Liver (tissue), 9 donors: Measurements from ENCODE around the gene FRMD4B. TPM values are rescaled to one million over a fixed set of nuclear protein-coding genes. Genes with fewer than 3 reads are reported as not detected.
A peak's percentile ranks its signal among the peaks of the same experiment; 100 is the strongest.

Experiments
- DNase-seq: peaks from one replicate; pipeline ENCODE4 v3.0.0-alpha.2; 2017; ENCODE audit warnings: low spot score
- H3K27ac ChIP-seq, 2 donors: one replicate each; pipeline ENCODE4 v1.7.0; 2013; ENCODE audit warnings: inconsistent platforms in 2 of 2, low read length in 2 of 2, control low read depth in 1 of 2, low read depth in 1 of 2, mild to moderate bottlenecking in 1 of 2
- H3K27me3 ChIP-seq, 4 donors: one replicate each; pipeline versions ENCODE4 v1.6.1 to v1.7.0; 2013; ENCODE audit warnings: low read length in 3 of 4, inconsistent platforms in 1 of 4, mild to moderate bottlenecking in 1 of 4, moderate library complexity in 1 of 4; ENCODE audit not compliant: control insufficient read depth in 4 of 4, insufficient read depth in 4 of 4
- H3K36me3 ChIP-seq, 4 donors: one replicate each; pipeline versions ENCODE4 v1.6.1 to v1.7.0; 2013; ENCODE audit warnings: low read length in 3 of 4, mild to moderate bottlenecking in 3 of 4, low read depth in 1 of 4, moderate library complexity in 1 of 4; ENCODE audit not compliant: control insufficient read depth in 4 of 4, insufficient read depth in 3 of 4
- H3K4me1 ChIP-seq, 4 donors: one replicate each; pipeline versions ENCODE4 v1.6.1 to v1.7.0; 2013; ENCODE audit warnings: low read length in 3 of 4, mild to moderate bottlenecking in 3 of 4, moderate library complexity in 1 of 4; ENCODE audit not compliant: control insufficient read depth in 4 of 4, insufficient read depth in 4 of 4
- H3K4me3 ChIP-seq, 3 donors: one replicate each; pipeline versions ENCODE4 v1.6.1 to v1.7.0; 2013; ENCODE audit warnings: low read length in 3 of 3, control low read depth in 1 of 3, low read depth in 1 of 3, mild to moderate bottlenecking in 1 of 3
- H3K9ac ChIP-seq, 2 donors: one replicate each; pipeline ENCODE4 v1.7.0; 2013; ENCODE audit warnings: low read length in 2 of 2, mild to moderate bottlenecking in 2 of 2, moderate library complexity in 2 of 2, control low read depth in 1 of 2, low read depth in 1 of 2
- H3K9me3 ChIP-seq, 4 donors: one replicate each; pipeline versions ENCODE4 v1.6.1 to v1.7.0; 2013; ENCODE audit warnings: low read length in 3 of 4; ENCODE audit not compliant: control insufficient read depth in 4 of 4
- EGR1 ChIP-seq, 2 donors: IDR thresholded peaks; 2 replicates each; pipeline ENCODE4 v1.6.1; 2016 to 2018; ENCODE audit warnings: antibody characterized with exemption in 2 of 2, low read depth in 2 of 2
- FOXA1 ChIP-seq: IDR thresholded peaks from 2 replicates; pipeline ENCODE4 v1.6.1; 2016; ENCODE audit warnings: antibody characterized with exemption
- FOXA2 ChIP-seq: IDR thresholded peaks from 2 replicates; pipeline ENCODE4 v1.6.1; 2016; ENCODE audit warnings: antibody characterized with exemption
- GABPA ChIP-seq, 2 donors: IDR thresholded peaks in 1 of 2; conservative IDR thresholded peaks in 1 of 2; 2 replicates each; pipeline ENCODE4 v1.6.1; 2016; ENCODE audit warnings: antibody characterized with exemption in 2 of 2, mild to moderate bottlenecking in 1 of 2, moderate library complexity in 1 of 2
- HNF4A ChIP-seq, 2 donors: conservative IDR thresholded peaks; 2 replicates each; pipeline ENCODE4 v1.6.1; 2016; ENCODE audit warnings: antibody characterized with exemption in 2 of 2, mild to moderate bottlenecking in 2 of 2
- HNF4G ChIP-seq: IDR thresholded peaks from 2 replicates; pipeline ENCODE4 v1.6.1; 2016; ENCODE audit warnings: antibody characterized with exemption
- JUND ChIP-seq, 2 donors: IDR thresholded peaks; 2 replicates each; pipeline ENCODE4 v1.6.1; 2016; ENCODE audit warnings: antibody characterized with exemption in 2 of 2
- RAD21 ChIP-seq, 2 donors: IDR thresholded peaks; 2 replicates each; pipeline ENCODE4 v1.6.1; 2016; ENCODE audit warnings: antibody characterized with exemption in 2 of 2, mild to moderate bottlenecking in 2 of 2
- RXRA ChIP-seq, 2 donors: IDR thresholded peaks; 2 replicates each; pipeline ENCODE4 v1.6.1; 2017 to 2018; ENCODE audit warnings: antibody characterized with exemption in 2 of 2, mild to moderate bottlenecking in 1 of 2
- SP1 ChIP-seq: IDR thresholded peaks from 2 replicates; pipeline ENCODE4 v1.6.1; 2018; ENCODE audit warnings: antibody characterized with exemption, mild to moderate bottlenecking
- TAF1 ChIP-seq: conservative IDR thresholded peaks from 2 replicates; pipeline ENCODE4 v1.6.1; 2016; ENCODE audit warnings: antibody characterized with exemption, mild to moderate bottlenecking
- WGBS: extraction: QIAGEN DNeasy Blood & Tissue Kit; methylation state at CpG from one replicate; pipeline ENCODE4 v1.1.7; 2013; 5-methylcytosine and 5-hydroxymethylcytosine counted together
- polyA plus RNA-seq, 2 donors: library from polyadenylated mRNA; stranded (reverse) in 1 of 2; unstranded in 1 of 2; fragments of 200-250 nt in 1 of 2; fragments of >200 nt in 1 of 2; fragmentation: Nextera tagmentation in 1 of 2; extraction: Ambion mirVana in 1 of 2; gene quantifications; one replicate each; pipeline versions ENCODE4 v1.2.1 to v1.2.3, GENCODE V29; 2013 to 2015
- total RNA-seq, 2 donors: library from RNA; depleted of rRNA; stranded (reverse); fragments of >200 nt; gene quantifications; one replicate each; pipeline ENCODE4 v1.2.3, GENCODE V29; 2014
- TF ChIP-seq, protein P1 (sequence below): IDR thresholded peaks from 2 replicates; pipeline ENCODE4 v1.6.1; 2016; ENCODE audit warnings: antibody characterized with exemption, mild to moderate bottlenecking
- TF ChIP-seq, protein P2 (sequence below): IDR thresholded peaks from 2 replicates; pipeline ENCODE4 v1.6.1; 2016; ENCODE audit warnings: antibody characterized with exemption
- TF ChIP-seq, protein P3 (sequence below): fragments of 150-350 bp; IDR thresholded peaks from 2 replicates; pipeline ENCODE4 v1.5.1; 2017; ENCODE audit warnings: improper control_type of control experiment, low read depth, low read length; ENCODE audit not compliant: missing input control
- TF ChIP-seq, protein P4 (sequence below): IDR thresholded peaks from 2 replicates; pipeline ENCODE4 v1.6.1; 2016; ENCODE audit warnings: antibody characterized with exemption
- donor health status: healthy.
- donor health status: healthy.
- donor health status: healthy.
- donor health status: healthy.
- donor health status: healthy.

The FRMD4B gene
- total and polyA plus RNA-seq, 4 donors, result 7.3 to 22.6 (median 15.0) TPM

DNA sequence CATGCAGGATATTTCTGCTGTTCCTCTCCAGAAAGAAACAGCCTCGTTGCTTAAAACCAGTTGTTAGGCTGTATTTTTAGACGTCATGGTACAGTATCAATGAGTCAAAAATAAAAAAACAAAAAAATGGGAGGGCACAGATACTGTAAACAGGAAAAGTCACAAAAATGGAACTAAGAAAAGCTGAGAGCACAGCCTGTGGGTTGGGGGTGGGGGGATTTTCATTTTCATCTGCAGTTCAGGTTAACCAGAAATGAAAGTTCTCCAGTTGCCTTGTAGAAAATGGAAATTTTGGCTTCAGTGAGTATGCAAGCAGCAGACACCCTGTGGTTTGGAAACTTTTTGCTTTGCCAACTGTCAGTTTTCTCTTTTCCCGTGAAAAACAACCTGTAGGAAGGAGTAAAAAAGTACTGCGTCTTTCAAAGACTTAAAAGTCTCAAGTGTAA lies 59.0 kb downstream of the FRMD4B start:
- H3K4me1 ChIP-seq, result peaks cover 0 to 5% (median 1%) of the 10 kb centered on the region in 4 donors

DNA sequence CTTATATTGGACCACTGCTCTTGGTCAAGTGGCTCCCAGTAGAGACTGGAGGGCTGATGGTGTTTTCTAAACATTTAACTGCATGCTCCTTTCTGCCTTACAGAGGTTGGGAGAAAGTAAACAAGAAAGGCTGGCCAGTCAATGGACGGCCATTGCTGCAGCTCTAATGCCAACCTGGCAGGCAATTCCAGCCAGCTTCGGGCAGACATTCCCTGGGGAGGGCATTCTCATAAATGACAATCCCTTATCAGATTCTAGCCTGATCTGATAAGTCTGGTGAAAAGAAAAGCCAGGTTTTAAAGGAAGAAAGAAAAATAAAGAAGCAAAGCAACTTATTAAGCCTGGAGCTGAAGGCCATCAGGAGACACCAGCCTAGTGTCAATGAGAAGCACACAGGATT lies 60.7 kb downstream of the FRMD4B start:
- Histone ChIP-seq H3K4me1 (peaks cover 0 to 5% (median 1%) of the 10 kb centered on the region in 4 donors), H3K9ac (no peak overlapping the region), H3K27ac (no peak overlapping the region), H3K4me3 (no peak overlapping the region), H3K27me3 (no peaks in the 10 kb centered on the region), H3K36me3 (no peaks in the 10 kb centered on the region), H3K9me3 (no peaks in the 10 kb centered on the region)
- no peak for DNase-seq
- 73% methylated on average over 2 of the region's 2 CpGs for WGBS
- TF ChIP-seq, protein P1, sequence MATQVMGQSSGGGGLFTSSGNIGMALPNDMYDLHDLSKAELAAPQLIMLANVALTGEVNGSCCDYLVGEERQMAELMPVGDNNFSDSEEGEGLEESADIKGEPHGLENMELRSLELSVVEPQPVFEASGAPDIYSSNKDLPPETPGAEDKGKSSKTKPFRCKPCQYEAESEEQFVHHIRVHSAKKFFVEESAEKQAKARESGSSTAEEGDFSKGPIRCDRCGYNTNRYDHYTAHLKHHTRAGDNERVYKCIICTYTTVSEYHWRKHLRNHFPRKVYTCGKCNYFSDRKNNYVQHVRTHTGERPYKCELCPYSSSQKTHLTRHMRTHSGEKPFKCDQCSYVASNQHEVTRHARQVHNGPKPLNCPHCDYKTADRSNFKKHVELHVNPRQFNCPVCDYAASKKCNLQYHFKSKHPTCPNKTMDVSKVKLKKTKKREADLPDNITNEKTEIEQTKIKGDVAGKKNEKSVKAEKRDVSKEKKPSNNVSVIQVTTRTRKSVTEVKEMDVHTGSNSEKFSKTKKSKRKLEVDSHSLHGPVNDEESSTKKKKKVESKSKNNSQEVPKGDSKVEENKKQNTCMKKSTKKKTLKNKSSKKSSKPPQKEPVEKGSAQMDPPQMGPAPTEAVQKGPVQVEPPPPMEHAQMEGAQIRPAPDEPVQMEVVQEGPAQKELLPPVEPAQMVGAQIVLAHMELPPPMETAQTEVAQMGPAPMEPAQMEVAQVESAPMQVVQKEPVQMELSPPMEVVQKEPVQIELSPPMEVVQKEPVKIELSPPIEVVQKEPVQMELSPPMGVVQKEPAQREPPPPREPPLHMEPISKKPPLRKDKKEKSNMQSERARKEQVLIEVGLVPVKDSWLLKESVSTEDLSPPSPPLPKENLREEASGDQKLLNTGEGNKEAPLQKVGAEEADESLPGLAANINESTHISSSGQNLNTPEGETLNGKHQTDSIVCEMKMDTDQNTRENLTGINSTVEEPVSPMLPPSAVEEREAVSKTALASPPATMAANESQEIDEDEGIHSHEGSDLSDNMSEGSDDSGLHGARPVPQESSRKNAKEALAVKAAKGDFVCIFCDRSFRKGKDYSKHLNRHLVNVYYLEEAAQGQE, result no peak
- TF ChIP-seq SP1 (no peak), RXRA (IDR thresholded peaks at IDR 0.05) (no peak), EGR1 (IDR thresholded peaks at IDR 0.05; ENCODE audit: low read depth in 2 of 2) (no peak), FOXA1 (no peak), GABPA (IDR thresholded peaks at IDR 0.05 in 1 of 2, conservative IDR thresholded peaks at IDR 0.05 in 1 of 2) (no peak), HNF4A (conservative IDR thresholded peaks at IDR 0.05) (no peak), FOXA2 (no peak), RAD21 (IDR thresholded peaks at IDR 0.05) (no peak), JUND (IDR thresholded peaks at IDR 0.05) (no peak), TAF1 (no peak)
- TF ChIP-seq, protein P2, sequence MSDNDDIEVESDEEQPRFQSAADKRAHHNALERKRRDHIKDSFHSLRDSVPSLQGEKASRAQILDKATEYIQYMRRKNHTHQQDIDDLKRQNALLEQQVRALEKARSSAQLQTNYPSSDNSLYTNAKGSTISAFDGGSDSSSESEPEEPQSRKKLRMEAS, result no peak

More for the DNA sequence above, 59.0 kb downstream of the FRMD4B start:
- Histone ChIP-seq H3K9ac (peak overlapping the region in 1 of 2 donors; percentile 27), H3K27me3 (no peaks in the 10 kb centered on the region), H3K9me3 (no peaks in the 10 kb centered on the region), H3K36me3 (no peaks in the 10 kb centered on the region), H3K27ac (peak overlapping the region in 1 of 2 donors; percentile 66), H3K4me3 (no peak overlapping the region)
- no peak for DNase-seq
- 58% methylated on average over 4 of the region's 4 CpGs for WGBS
- no peak for TF ChIP-seq EGR1 (IDR thresholded peaks at IDR 0.05; ENCODE audit: low read depth in 2 of 2)
- TF ChIP-seq, protein P2, result no peak
- no peak for TF ChIP-seq HNF4G
- TF ChIP-seq, protein P3, sequence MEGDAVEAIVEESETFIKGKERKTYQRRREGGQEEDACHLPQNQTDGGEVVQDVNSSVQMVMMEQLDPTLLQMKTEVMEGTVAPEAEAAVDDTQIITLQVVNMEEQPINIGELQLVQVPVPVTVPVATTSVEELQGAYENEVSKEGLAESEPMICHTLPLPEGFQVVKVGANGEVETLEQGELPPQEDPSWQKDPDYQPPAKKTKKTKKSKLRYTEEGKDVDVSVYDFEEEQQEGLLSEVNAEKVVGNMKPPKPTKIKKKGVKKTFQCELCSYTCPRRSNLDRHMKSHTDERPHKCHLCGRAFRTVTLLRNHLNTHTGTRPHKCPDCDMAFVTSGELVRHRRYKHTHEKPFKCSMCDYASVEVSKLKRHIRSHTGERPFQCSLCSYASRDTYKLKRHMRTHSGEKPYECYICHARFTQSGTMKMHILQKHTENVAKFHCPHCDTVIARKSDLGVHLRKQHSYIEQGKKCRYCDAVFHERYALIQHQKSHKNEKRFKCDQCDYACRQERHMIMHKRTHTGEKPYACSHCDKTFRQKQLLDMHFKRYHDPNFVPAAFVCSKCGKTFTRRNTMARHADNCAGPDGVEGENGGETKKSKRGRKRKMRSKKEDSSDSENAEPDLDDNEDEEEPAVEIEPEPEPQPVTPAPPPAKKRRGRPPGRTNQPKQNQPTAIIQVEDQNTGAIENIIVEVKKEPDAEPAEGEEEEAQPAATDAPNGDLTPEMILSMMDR, result no peak
- no peak for TF ChIP-seq GABPA (IDR thresholded peaks at IDR 0.05 in 1 of 2, conservative IDR thresholded peaks at IDR 0.05 in 1 of 2)
- no peak for TF ChIP-seq RAD21 (IDR thresholded peaks at IDR 0.05)
- TF ChIP-seq, protein P4, sequence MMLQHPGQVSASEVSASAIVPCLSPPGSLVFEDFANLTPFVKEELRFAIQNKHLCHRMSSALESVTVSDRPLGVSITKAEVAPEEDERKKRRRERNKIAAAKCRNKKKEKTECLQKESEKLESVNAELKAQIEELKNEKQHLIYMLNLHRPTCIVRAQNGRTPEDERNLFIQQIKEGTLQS, result no peak
